ENCODE measurements around the gene KIF18B.

DNA sequence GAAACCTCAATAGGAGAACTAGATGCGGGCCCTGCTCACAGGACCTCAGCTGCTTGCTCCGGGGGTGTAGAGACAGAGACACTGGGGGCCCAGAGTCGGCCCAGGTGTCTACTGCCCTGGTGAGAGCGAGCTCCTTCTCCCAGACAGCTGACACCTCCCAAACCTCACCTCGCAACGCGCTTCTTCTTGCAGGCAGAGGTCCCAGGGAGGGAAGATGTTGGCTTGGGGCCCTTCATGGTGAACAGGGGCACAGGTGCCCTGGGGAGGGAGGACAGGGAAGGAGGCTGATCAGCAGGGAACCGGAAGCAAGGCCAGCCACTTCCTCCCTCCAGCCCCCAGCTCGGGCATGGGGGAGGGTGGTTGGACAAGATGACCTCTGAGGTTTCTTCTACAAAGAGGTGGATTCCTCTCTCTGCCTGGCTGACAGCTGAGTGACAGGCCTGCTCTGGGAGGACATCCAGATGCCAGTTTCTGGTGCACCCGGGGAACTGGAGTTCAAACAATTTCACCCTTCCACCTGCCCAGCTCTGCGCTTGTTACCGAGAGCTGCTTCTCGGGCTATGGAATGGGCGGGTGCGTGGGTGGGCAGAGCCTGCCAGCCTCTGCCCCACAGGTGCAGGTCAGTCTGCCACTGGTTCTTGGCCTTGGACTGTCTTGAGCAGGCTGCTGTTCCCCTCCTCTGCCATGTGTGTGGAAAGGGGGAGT, 20.6 kb downstream of the KIF18B start:
- TF ChIP-seq, protein P1, sequence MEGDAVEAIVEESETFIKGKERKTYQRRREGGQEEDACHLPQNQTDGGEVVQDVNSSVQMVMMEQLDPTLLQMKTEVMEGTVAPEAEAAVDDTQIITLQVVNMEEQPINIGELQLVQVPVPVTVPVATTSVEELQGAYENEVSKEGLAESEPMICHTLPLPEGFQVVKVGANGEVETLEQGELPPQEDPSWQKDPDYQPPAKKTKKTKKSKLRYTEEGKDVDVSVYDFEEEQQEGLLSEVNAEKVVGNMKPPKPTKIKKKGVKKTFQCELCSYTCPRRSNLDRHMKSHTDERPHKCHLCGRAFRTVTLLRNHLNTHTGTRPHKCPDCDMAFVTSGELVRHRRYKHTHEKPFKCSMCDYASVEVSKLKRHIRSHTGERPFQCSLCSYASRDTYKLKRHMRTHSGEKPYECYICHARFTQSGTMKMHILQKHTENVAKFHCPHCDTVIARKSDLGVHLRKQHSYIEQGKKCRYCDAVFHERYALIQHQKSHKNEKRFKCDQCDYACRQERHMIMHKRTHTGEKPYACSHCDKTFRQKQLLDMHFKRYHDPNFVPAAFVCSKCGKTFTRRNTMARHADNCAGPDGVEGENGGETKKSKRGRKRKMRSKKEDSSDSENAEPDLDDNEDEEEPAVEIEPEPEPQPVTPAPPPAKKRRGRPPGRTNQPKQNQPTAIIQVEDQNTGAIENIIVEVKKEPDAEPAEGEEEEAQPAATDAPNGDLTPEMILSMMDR (IDR thresholded peaks at IDR 0.05), result no peak
- no peak for TF ChIP-seq EP300 (IDR thresholded peaks at IDR 0.05)

All from sigmoid colon (tissue), 4 donors.